Colonic mucosa (tissue), 4 donors: ENCODE measurements around the gene BRD2. TPM values are rescaled to one million over a fixed set of nuclear protein-coding genes. Genes with fewer than 3 reads are reported as not detected.
A peak's percentile ranks its signal among the peaks of the same experiment; 100 is the strongest.
"Not testable (repeated sequence)": the region's sequence is repeated elsewhere in the genome, so short reads cannot be mapped to it uniquely, and the experiment has no call there.

Experiments
- DNase-seq: peaks from one replicate; pipeline ENCODE4 v3.0.0-alpha.2; 2020
- H3K27ac ChIP-seq: fragments of 200-600 bp; one replicate; pipeline ENCODE4 v1.8.0; 2021
- H3K27me3 ChIP-seq: fragments of 200-600 bp; one replicate; pipeline ENCODE4 v1.8.0; 2021
- H3K36me3 ChIP-seq: fragments of 200-600 bp; one replicate; pipeline ENCODE4 v1.8.0; 2021
- H3K4me1 ChIP-seq: fragments of 200-600 bp; one replicate; pipeline ENCODE4 v1.8.0; 2021; ENCODE audit warnings: mild to moderate bottlenecking
- H3K4me3 ChIP-seq: fragments of 200-600 bp; one replicate; pipeline ENCODE4 v1.8.0; 2021
- H3K9ac ChIP-seq, 2 donors: one replicate each; pipeline ENCODE4 v1.7.0; 2013; ENCODE audit warnings: control low read depth in 2 of 2, low read depth in 2 of 2, low read length in 2 of 2
- H3K9me3 ChIP-seq: fragments of 200-600 bp; one replicate; pipeline ENCODE4 v1.8.0; 2021
- intact Hi-C: fragments of 100-400 bp; cut with DNase I; formaldehyde crosslinking; loops from one replicate; pipeline ENCODE4 v1.14.1; 2022
- total RNA-seq, 2 donors: library from RNA; stranded (reverse); fragmentation: NEBNext Ultra II Directional in 1 of 2; extraction: Animal tissue kit (Norgen Biotek cat#: 25700) in 1 of 2; gene quantifications; one replicate each; pipeline ENCODE4 v1.2.1, GENCODE V29; 2021
- TF ChIP-seq, protein P1 (sequence below): fragments of 200-600 bp; IDR thresholded peaks from one replicate; pipeline ENCODE4 v1.8.0; 2022; ENCODE audit warnings: antibody characterized with exemption, mild to moderate bottlenecking
- donor health status: healthy.
- donor health status: DM: no; HTN: no; CAD: no.
- donor health status: DM: no; HTN: no; CAD: no.

Gene BRD2
- total RNA-seq, 2 donors from 2014 or later, result 149 to 167 TPM

DNA sequence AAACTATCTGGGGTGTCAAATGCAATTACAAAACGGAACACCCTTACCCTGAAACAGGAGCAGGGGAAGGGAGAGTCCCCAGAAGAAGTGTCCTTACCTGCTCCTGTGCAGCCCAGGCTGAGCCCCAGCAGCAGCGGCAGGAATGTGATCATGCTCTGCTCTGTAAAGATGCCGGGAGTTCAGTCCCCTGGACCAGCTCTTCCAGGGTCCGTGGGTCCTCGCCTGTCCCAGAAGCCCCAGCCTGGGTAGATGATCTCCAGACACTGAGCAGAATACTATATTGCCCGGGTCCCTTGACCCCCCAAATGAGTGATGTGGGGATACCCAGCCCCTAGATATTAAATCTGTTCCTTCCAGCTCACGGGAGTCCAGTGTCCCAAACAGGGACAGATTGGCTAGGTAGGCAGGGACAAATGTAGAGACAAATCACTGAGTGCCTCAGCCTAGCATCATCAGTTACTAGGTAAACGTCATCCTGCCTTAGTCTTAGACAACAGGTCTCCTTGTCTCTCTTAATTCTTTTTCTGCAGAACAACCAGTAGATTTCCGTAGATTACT is 27.7 kb upstream of the BRD2 start, which contains the start of gene HLA-DMB:
Gene HLA-DMB, minus strand, starts transcription at position 373 of the 558 bp plus-strand sequence. Its CDS starts 221 bp downstream, at position 152.
- TF ChIP-seq, protein P1, sequence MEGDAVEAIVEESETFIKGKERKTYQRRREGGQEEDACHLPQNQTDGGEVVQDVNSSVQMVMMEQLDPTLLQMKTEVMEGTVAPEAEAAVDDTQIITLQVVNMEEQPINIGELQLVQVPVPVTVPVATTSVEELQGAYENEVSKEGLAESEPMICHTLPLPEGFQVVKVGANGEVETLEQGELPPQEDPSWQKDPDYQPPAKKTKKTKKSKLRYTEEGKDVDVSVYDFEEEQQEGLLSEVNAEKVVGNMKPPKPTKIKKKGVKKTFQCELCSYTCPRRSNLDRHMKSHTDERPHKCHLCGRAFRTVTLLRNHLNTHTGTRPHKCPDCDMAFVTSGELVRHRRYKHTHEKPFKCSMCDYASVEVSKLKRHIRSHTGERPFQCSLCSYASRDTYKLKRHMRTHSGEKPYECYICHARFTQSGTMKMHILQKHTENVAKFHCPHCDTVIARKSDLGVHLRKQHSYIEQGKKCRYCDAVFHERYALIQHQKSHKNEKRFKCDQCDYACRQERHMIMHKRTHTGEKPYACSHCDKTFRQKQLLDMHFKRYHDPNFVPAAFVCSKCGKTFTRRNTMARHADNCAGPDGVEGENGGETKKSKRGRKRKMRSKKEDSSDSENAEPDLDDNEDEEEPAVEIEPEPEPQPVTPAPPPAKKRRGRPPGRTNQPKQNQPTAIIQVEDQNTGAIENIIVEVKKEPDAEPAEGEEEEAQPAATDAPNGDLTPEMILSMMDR, result no peak
- peaks cover 3% of the 10 kb centered on the region for H3K4me1 ChIP-seq
- H3K9ac ChIP-seq, result peak within 1 kb of the TSS; percentile 48 to 61

DNA sequence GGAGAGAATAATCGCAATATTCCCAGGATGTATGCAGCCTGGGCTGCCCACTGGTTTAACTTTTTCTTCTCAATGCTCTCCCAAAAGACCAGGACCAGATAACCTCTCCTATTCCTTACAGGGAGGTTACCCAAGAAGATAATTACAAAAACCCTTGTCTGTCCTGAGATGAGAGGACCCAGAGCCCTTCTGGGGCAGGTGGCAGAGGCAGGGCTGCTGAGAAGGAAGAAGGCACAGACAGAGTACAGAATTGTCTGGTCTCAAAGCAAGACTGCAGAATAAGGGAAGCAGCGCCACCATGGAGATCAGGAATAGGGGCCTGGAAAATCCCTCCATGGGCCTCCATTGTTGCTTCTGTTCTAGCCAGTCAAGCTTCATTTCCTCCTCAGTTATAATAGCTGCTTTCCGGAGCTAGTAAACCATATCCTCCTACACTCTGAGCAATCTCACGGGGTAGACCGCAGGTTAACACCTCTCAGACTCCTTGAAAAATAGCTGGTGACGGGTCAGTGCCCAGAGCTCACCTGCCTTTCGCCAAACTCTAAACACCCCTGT is 27.1 kb upstream of the BRD2 start:
- Histone ChIP-seq H3K36me3 (no peaks in the 10 kb centered on the region), H3K27me3 (no peaks in the 10 kb centered on the region), H3K4me3 (no peak overlapping the region), H3K9me3 (no peaks in the 10 kb centered on the region), H3K27ac (peak overlapping the region; percentile 64), H3K9ac (peak overlapping the region in 1 of 2 donors; percentile 48), H3K4me1 (peaks cover 3% of the 10 kb centered on the region)
- TF ChIP-seq, protein P1, result no peak
- intact Hi-C loops, result no loop called here
- DNase-seq, result no peak

More for the DNA sequence above, 27.7 kb upstream of the BRD2 start, which contains the start of gene HLA-DMB:
- Histone ChIP-seq H3K4me3 (peak within 1 kb of the TSS; percentile 36), H3K27ac (peak within 1 kb of the TSS; percentile 64), H3K9me3 (no peaks in the 10 kb centered on the region), H3K36me3 (no peaks in the 10 kb centered on the region), H3K27me3 (no peaks in the 10 kb centered on the region)
- peak; percentile 61 for DNase-seq
- intact Hi-C loops, result no loop called here

DNA sequence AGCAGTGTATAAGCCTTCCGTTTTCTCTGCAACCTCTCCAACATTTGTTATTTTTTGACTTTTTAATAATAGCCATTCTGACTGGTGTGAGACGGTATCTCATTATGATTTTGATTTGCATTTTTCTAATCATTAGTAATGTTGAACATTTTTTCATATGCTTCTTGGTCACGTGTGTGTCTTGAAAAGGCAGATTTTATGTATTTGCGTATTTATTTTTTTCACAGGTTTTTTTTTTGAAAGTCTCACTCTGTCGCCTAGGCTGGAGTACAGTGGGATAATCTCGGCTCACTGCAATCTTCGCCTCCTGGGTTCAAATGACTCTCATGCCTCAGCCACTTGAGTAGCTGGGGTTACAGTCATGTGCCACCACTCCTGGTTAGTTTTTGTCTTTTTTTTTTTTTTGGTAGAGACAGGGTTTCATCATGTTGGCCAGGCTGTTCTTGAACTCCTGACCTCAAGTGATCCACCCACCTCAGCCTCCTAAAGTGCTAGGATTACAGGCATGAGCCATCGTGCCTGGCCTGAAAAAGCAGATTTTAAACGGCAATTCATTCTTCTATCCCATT is 25.8 kb upstream of the BRD2 start:
- H3K36me3 ChIP-seq, H3K27me3 ChIP-seq, H3K9me3 ChIP-seq, H3K27ac ChIP-seq, H3K4me1 ChIP-seq, H3K4me3 ChIP-seq, H3K9ac ChIP-seq, DNase-seq, intact Hi-C loops: not testable (repeated sequence)

DNA sequence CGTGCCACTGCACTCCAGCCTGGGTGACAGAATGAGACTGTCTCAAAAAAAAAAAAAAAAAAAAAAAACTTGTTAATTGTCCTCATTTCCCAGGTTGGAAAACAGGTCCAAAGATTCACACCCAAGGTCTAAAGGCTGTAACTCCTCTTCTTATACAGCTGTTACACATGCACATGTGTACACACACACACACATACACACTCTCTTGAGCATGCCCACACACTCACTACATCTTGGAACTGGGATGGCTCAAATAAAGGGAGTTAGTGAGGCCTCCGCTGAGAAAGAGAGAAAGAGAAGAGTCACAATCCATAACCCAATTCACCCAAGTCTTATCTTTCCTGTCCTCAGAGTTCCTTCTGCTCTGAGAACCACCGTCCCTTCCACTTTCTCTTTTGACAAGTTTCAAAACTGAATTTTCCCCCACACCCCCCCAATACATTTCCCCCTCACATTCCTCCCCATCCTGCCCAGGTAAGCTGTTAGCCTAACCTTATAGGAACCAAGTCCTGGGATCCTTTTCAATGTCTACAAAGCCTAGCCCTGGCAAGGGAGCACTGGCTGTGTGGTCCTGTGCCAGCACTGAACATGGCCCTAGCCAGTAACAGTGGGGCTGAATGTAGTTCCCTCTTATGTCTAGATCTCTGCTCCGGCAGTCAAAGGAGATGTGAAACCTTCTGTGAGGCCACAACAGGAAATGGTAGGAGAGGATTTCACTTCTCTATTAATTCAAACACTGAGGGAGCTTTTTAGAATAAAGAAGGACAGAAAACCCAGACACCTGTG is 24.3 kb upstream of the BRD2 start:
- Histone ChIP-seq H3K4me3 (no peak overlapping the region), H3K9me3 (no peaks in the 10 kb centered on the region), H3K27me3 (no peaks in the 10 kb centered on the region), H3K27ac (peak overlapping the region; percentile 38), H3K9ac (no peak overlapping the region), H3K36me3 (no peaks in the 10 kb centered on the region), H3K4me1 (peaks cover 3% of the 10 kb centered on the region)
- TF ChIP-seq, protein P1, result no peak
- intact Hi-C loops, result no loop called here
- DNase-seq, result no peak

DNA sequence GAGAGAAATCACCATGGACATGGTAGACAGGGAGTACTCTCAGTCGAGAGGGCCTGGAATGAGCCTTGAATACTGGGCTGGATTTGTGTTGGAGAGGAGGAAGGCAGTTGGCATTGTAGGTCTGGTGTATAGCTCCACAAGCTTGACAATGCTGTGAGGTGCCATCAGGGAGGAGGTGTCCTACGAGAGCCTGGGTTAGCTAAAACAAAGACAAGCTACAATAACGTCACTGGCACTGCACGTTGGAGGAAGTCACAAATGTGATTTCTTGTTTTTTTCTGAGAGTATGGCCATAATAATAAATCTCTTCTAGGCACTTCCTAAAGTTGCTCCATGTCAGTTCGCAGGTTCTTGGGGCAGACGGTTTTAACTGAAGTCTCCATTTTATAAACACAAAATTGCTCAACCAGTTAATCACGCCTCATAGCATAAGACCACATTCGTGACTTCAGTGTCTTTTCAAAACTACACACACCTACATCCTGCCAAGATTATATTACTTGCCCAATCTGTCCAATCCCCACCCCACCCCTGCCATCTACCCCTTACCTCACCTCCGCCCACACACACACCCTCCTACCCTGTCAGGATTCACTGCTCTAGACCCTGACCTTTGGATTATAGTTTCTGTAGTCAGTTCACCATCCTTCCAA is 23.2 kb upstream of the BRD2 start:
- Histone ChIP-seq H3K9me3 (no peaks in the 10 kb centered on the region), H3K27ac (peak overlapping the region; percentile 48), H3K9ac (peak overlapping the region in 1 of 2 donors; percentile 21), H3K4me3 (no peak overlapping the region), H3K27me3 (no peaks in the 10 kb centered on the region), H3K4me1 (peaks cover 3% of the 10 kb centered on the region), H3K36me3 (no peaks in the 10 kb centered on the region)
- intact Hi-C loops, result loop anchor here (5.0 kb wide), 1 partner anchor 58 kb away; no protein-coding TSS in a partner anchor
- peak; percentile 83 for DNase-seq
- TF ChIP-seq, protein P1, result no peak
